DMS 273 (cell line): ENCODE results near the gene XDH.

Source experiments
- DNase-seq: peaks from one replicate; lab custom pipeline; 2025; ENCODE audit not compliant: unreplicated experiment; lab: John Stamatoyannopoulos, UW

Gene XDH

DNA sequence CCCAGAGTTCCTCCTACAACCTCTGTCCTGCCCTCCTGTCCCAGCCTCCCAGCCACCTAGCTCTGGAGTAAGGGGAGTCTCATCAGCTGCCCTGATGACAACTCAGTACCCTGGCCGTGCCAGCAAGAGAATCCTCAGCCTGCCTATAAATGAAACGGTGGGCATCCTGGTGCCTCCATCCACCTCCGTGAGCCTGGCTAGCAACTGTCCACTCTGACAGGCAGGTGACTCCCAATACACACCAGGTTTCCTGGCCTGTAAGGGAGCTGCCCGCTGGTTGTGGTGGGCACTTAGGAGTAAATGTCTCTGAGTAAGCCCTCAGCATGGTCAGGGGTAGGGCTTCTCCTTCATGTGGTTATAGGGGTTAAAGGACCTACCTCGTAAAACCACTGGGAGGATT is 81.5 kb downstream of the XDH start:
- no peak for DNase-seq

DNA sequence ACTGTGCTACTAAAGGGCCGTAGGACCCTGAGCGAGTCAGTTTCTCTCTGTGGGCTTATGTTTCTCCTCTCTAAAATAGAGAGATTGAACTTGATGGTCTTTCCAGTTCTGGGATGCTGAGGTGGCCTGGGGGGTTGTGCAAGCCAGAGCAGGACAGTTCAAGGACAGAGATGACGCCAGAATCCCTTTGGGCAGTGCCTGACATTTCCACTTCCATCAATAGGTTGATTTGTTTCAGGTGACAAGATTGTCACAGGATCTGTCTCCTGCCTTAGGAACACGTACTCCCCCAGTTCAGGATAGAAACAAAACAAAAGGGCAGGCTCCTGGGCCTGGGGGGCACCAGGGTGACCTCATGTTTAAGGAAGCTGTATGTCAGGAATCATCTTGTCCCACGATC is 82.0 kb downstream of the XDH start:
- DNase-seq = no peak

DNA sequence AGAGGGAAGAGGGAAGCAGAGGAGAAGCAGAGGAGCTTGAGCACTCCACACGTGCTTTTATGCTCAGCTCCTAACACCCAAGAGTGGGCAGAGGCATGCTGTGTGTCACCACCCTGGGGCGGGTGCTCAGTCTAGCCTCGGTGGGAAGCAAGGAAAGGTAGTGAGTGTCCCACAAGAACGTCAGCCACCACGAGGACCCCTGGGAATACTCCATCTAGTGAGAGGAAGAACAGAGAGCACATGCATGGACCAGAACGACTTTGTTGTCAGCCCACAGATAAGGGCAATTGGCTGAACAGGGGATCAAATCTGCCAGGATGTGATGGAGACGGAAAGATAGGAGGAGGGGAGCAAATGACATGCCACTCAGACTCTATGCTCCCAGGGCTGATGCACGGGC is 83.4 kb downstream of the XDH start:
- no peak for DNase-seq

DNA sequence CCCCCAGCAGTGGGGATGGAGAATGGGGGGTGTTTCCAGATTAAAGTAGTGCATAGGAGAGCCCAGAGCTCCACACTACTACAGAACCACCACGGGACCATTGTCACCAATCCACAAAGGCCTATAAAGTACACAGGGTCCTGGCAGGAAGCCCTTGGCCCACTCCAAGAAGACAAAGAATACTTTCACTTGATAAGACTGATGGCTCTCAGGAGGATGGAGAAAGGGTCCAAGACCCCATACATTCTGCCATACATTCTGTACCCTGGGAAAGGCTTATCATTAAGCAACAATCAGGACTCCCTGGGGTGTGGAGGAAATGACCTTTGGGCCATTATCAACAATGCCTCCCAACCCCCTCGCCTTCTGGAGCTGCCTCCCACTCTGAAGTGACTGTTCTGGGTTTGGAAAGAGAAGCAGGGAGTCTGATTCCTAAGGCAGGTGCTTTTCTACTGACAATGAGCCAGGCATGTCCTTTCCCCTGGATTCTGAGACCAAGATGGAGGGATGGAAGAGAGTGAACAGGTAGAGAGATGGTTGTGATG is 85.4 kb downstream of the XDH start:
- DNase-seq = no peak

DNA sequence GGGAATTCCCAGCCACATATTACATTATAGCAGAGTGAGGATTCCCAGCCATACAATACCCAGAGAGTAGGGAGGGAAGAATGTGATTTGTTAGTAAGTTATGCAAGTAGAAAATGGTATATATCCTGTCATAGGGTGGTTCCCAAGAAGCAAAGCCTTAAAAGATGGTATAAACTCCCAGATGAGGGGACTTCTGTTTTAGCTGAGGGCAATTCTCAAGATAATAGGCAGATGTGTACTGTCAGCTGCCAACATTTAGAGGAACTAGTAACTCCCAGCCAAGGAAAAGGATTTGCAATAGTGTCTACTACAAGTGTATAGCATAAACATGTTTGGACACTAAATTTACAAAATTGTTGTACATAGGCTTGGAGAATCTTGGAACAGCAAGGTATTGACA is 86.5 kb downstream of the XDH start:
- DNase-seq = no peak

DNA sequence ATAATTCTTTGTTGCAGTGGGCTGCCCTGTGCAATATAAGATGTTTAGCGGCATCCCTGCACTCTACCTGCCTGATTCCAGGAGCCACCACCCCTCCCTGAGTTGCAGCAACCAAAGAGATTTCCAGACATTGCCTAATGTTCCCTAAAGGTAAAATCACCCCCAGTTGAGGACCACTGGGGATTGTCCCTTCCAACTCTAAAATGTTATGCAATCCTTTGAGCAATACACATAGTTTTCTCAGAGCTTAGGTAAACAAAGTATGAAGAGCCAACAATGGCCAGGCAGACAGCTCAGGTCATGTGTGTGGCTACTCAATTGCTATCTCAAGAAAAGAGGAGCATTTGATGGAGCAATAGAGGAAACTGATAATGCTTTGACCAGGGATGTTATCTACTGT is 87.0 kb downstream of the XDH start:
- no peak for DNase-seq

DNA sequence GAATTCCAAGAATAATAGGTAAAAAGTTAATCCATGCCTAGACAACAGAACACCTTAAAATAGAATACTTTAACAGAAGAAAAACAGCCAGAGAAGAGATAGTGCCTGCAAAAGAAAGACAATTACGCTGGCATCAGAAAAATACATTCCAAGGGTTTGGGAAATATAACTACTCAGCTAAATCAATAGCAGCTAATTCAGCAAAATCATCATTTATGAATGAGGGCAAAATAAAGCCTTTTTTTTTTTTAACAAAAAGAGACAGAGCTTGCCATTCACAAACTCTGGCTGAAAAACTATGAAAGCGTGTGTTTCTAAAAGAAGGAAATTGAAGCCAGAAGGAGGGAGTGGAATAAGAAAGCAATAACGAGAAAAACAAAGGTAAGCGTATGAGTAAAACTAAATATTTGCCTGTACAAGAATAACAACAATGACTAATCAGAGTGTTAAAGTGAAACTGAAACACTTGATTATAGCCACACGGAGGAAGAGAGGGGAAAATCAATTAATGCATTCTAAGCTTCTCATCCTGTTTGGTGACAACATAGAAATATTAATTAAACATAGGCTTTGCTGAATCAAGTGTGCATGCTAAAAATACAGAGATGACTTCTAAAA is 90.4 kb downstream of the XDH start:
- DNase-seq = no peak

DNA sequence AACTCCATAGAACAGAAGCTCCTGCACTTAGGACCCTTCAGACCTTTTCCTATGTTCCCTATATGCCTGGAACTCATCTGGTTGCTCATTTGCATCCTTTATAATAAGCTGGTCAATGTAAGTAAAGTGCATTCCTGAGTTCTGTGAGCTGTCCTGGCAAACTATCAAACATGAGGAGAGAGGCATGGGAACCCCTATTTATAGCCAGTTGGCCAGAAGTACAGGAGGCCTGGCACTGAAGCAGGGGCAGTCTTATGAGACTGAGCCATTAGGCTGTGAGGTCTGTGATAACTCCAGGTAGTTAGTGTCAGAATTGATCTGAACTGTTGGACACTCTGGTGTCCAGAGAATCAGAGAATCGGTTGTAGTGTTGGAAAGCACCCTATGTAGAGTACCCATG is 92.2 kb downstream of the XDH start:
- DNase-seq = no peak

DNA sequence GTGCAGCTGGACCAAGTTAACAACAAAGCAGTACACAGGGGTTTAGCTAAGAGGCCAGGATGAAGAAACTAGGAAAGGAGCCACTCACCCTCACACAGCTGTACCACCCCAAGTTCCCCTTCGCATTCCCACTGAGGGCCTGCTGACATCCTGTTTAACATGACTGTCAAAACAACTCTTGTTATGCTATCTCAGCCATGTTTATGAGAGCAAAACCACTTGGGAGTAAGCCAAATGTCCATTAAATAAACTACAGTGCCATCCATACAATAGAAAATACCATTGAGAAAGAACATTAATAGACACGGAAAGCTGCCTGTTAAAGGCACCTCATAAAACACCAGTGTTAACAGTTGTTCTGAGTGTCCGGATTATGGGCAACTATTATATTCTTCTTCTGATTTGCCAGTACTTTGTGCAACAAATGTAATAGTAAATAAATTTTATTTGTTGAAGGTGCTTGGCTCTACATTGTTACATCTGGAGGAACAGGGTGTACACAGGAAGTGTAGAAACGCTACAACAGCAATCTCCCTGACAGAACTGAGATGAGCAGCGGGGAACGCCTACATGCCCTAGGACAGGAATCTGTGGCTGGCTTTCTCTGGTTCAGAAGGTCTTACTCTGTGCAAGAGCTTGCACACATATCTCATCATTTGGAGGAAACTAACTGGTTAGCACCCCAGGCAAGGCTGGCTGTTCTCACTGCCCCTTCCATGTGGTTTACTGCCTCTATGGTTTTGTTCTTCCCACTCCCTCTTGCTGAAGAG is 95.0 kb downstream of the XDH start:
- no peak for DNase-seq

DNA sequence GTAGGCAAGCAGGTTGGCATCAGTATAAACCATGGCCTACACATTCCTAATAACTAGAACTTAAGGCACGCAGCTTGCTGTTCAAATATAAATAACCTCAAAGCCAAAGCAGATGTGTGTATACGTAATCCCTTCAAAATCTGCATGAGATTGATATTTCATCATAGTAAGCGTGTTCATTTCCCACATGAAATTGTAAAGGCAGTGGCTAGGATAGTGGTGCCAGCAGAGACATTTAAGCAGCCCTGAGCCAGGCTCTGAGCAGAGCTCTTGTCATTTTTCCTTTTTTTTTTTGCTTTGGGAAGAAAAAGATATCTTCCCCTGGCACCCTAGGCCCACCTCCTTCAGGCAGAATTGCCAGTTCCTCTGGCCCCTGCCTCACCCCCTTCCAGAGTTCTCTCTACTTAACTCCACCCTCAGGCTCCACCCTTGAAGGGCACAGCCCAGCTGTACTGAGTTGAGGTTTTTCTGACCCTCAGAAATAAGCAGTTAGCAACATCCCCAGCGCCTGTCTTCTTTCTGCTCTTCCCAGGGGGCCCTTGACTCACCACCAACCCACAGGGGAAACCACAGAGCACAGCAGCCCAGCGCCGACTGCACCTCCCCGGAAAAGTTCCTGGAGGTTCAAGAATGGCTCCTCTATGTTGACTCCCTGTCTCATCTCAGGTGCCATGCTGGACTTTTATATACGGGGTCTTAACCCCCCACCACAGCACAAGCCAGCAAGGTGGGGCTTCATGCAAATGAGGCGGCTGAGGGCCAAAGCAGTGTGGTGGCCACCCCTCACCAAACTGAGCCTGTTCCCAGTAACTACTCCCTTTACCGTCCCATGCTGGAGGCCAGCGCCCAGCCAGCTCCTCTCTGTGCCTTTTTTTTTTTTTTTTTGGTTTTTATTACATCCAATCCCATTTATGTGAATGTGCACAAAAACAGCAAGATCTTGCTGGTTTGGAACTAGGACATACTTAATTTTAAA is 95.9 kb downstream of the XDH start:
- no peak for DNase-seq

DNA sequence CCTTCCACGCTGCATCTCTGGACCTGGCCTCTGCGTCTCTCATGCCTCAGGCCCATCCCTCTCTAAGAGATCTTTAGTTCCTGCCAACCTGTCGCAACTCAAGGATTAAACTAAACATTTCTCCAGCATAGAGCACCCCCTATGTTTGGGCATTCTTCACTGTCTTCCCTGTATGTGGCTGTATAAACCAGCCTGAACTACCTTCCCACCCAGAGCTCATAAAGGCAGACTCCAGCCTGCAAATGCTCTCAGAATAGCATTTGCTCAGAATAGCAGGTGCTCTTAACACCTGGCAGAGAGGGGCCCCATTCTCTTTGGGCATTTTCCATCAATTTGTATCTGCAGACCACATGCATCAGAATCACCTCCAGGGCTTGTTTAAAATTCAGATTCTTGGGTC is 97.1 kb downstream of the XDH start:
- DNase-seq = no peak

DNA sequence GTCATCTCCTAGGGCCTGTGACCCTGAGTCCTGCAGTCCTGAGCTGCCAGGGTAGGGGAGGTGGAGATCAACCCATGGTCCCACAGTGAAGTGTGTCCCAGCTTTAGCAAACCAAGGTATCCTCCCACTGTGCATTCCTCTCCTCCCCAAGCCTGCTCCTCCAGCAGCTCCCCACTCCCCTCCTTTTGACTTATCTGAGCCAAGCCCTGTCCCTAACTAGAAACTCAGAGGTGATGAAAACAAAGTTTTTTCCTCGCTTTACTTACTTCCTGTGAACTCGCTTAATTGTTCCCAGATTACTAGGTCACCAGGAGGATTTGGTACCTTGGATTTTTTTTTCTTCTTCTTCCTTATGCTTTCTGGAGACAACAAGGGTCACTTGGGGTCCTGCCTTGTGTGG is 99.8 kb downstream of the XDH start:
- no peak for DNase-seq

DNA sequence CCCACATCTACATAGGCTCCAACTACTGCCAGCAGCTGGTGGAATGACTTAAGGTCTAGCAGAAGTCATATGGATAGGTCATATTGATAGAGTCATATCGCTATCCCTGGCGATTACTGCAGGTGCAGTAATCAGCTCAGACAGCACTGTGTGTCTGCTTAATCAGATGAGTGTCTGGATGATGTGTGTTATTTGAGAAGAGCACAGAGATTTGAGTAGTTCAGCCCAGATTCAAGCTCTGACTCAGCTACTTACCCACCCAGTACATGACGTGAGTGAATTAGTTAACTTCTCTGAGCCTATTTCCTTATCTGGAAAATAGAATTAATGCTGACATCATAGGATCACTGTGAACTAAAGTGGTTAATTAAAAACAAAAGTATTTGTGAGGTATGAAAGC is 101.6 kb downstream of the XDH start:
- DNase-seq = no peak

DNA sequence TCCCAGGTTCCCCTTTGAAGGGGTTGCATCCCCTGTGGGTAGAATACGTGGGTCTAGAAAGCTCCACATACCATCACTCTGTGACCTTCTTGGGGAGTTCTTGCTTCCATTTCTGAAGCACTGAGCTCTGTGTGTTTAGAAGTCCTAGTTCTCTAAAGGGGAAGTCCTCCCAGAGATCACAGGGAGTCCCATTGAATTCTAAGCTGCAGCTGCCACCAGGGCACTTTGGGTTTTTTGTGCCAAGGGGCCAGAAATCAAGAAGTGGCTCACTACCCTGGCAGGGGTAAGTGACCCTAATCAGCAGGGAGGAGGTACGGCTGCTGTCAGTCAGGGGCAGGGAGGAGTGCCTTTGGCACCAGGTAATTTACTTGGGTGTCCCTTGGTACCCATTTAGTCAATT is 109.7 kb downstream of the XDH start:
- no peak for DNase-seq

DNA sequence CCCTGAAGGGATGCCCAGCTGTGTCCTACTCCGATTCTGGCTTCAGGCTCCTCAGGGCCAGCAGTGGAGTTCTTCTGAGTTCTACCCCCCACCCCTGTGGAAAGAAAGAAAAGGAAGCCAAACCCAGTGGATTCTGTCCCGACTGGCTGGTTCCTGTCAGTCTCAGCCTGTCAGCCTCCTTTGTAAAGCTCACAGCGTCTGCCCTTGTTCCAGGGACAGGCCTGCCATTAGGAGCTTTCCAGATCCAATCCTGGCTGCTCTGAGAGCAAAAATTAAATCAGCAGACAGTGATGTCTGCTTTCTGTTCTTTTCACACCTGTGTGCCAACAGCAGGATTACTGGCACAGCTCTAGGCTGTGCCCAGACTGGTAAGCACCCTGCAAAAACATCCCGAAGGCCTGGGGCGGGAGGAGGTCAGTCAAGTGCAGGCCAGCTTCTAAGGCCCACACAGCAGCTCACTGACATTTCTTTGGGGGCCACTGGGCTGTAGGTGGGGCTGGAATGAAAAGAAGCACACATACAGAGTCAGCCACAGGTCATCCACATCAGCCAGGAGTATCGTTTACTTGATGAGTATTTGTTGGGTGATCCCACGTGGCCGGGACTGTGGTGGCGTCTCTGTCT is 111.5 kb downstream of the XDH start:
- DNase-seq = no peak

DNA sequence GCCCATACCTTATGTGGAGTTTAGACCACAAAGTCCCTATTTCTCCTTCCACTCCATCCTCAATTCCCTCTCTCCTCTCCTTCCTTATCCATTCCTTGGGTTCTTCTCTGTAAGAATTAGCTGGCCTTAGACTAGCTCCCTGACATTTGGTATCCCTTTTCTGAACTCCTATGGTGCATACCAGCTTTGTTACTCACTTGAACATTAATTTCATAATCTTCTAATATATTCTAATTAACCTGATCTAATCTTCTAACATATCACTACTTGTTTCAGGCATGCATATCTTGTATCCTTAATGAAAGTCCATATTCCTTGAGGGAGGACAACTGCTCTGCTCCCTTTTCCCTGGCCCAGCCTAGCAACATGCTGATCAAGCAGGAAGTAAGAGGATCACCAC is 114.2 kb downstream of the XDH start:
- DNase-seq = no peak

DNA sequence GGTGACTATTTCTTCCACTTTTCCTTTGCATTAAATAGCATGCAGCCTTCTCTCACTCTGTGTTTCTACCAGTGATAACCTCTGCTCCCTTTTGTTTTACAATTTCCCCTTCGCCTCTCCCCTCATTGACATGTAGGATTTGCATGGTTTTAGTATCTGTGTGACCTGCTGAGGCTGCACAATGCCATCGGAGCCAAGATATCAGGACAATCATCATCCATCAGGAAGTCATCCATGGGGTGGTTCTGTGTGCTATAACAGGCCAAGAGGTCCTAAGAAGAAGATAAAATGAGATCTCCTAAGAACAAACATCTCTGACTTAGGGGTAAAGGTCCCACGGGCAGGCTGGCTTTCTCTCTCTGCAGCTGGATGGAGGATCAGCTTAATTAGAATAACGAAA is 115.0 kb downstream of the XDH start:
- no peak for DNase-seq

DNA sequence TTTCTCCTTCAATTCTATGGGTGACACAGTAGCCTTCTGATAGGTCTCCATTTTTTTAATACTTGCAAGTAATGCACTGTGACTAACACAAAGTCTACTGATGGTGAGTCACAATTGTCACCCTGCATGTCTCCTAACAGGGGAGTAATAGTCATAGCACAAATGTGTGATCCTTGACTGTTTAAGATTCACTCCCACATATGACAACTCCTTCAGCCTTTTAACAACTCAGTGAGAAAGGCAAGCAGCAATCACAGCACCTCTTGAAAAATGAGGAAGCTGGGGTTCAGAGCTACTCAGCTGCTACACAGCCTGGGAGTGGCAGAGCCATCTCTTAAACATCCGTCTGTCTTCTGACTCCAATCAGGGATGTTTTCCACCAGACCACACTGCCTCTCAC is 116.8 kb downstream of the XDH start:
- no peak for DNase-seq

DNA sequence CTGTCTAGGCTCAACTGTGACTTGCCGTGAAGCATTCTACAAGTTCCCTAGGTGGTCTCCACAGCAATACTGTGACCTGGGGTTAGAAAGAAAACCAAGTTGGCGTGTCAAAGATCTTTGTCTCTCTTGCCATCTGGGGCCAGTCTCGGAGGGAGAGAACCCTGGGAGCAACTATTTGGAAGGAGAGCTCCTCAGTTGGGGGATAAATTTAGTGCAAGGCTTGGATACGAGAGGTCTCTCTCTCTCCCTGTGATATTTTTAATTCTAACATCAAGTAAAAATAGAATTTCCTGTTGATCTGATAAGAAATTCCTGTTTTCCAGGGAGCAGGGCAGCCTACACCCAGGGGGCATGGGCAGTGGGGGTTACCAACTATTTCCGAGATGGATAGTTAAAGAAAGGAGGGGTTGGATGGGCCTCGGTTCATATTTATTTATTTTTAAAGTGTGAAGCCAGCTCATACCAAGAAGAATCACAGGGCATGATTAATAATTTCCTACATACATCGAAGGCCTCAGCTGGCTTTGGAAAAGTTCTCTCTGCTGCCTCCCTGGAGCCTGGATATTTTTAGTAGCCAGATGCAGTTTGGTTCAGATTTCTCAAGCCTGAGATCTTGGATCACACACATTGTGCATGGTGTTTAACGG is 117.8 kb downstream of the XDH start:
- no peak for DNase-seq

DNA sequence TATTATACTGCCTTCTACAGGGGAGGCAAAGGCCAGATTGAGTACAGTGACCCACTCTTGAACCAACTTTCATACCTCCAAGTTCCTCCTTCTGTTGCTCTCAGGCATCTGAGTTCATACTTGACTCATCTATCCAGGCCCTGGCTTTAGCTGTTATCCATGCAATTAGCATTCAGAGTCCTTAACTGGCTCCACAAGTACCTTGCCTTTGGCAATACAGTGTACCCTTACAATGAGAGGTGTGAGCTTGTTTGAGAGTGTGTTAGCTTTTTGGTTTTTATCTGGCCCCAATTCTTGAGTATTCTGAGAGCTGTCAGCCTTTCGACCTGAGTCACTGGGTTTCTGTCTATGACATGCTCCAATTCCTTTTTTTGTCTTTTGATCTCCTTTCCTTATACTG is 120.3 kb downstream of the XDH start:
- no peak for DNase-seq

DNA sequence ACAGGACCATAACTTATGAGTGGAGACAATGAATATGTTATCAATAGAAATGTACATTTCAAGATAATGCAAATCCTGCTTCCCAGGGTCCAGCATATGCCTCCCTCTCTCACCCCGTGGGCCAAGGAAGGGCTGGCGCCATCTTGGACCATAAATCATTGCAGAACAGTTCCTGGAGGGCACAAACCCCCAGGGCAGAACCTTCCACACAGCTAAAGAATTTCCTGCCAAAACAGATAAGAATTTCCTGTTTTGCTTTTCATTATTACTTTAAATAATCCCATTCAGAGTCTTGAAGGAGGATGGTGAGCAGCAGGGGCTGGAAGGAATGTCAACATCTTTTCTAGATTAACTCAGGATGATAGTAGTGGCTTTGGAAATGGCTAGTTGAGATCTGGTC is 126.9 kb downstream of the XDH start:
- DNase-seq = no peak
